NCI-H2227 (cell line): Measurements from ENCODE around the gene CYP4F11.
"Not testable (repeated sequence)": the region's sequence is repeated elsewhere in the genome, so short reads cannot be mapped to it uniquely, and the experiment has no call there.

Experiments
- DNase-seq: peaks from one replicate; lab custom pipeline; 2025; ENCODE audit not compliant: unreplicated experiment; lab: John Stamatoyannopoulos, UW

CYP4F11 gene

GRCh38 chr19:15885919-15886318 is 48.4 kb downstream of the CYP4F11 start:
- DNase-seq, result no peak

GRCh38 chr19:15885167-15885566 is 49.2 kb downstream of the CYP4F11 start:
- DNase-seq, result no peak

- DNase-seq, result not testable (repeated sequence)
Observed at GRCh38 chr19:15883329-15883728, 51.0 kb downstream of the CYP4F11 start.

GRCh38 chr19:15874821-15875474 is 59.4 kb downstream of the CYP4F11 start:
- DNase-seq, result no peak

- not testable (repeated sequence) for DNase-seq
Observed at GRCh38 chr19:15873771-15874170, 60.6 kb downstream of the CYP4F11 start.

GRCh38 chr19:15871570-15871969 is 62.8 kb downstream of the CYP4F11 start:
- peak; percentile 2 for DNase-seq

GRCh38 chr19:15869873-15870272 is 64.5 kb downstream of the CYP4F11 start:
- no peak for DNase-seq

- DNase-seq, result peak; percentile 4
Observed at GRCh38 chr19:15869109-15869555, 65.2 kb downstream of the CYP4F11 start.

GRCh38 chr19:15866636-15867035 is 67.7 kb downstream of the CYP4F11 start:
- DNase-seq, result no peak

- DNase-seq, result no peak
Observed at GRCh38 chr19:15864824-15865223, 69.5 kb downstream of the CYP4F11 start.

GRCh38 chr19:15863272-15863671 is 71.1 kb downstream of the CYP4F11 start:
- DNase-seq, result no peak

GRCh38 chr19:15862444-15862843 is 71.9 kb downstream of the CYP4F11 start:
- DNase-seq, result no peak
